ENCODE data around the gene CPVL. TPM values are rescaled to one million over a fixed set of nuclear protein-coding genes. Genes with fewer than 3 reads are reported as not detected.

Gene CPVL
- total RNA-seq, 1 experiment from 2014 or later, result 72.3 TPM

DNA sequence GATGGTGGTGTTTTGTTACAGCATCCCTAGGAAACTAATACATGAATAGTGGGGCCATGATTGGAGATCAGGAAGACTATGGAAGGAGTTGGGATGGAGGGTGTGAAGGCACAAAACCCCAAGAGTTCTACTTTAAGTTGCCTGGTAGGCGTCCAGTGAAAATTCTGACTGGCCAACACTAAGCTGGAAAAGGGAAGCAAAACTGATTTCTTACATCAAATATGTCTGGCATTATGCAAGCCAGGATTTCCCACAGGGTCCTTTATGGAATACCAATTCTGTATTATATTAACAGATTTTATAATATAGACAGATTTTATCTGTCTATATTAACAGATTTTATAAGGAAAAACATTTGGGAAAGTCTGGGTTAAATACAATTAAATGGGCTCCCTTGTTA is 16.2 kb downstream of the CPVL start:
- no peak for DNase-seq (ENCODE audit: low spot score)
- intact Hi-C loops (cut with micrococcal nuclease; ENCODE audit: unreplicated experiment), result no loop called here
- BruUV-seq (replicated peaks), result no TSS peak
- POLR2A ChIA-PET (ENCODE audit: low non-redundant PET), result no interaction called here
- Histone ChIP-seq H3K4me3 (ENCODE audit: low read depth, low read length, poor library complexity, severe bottlenecking) (no peak overlapping the region), H3K4me1 (ENCODE audit: insufficient read depth, low read length, poor library complexity, severe bottlenecking) (no peaks in the 10 kb centered on the region), H3K9me3 (ENCODE audit: low read depth, low read length, poor library complexity, severe bottlenecking) (no peaks in the 10 kb centered on the region), H3K27ac (ENCODE audit: low read depth, low read length, poor library complexity, severe bottlenecking) (no peak overlapping the region), H3K36me3 (ENCODE audit: insufficient read depth, low read length, poor library complexity, severe bottlenecking) (no peaks in the 10 kb centered on the region), H3K27me3 (replicated peaks; ENCODE audit: insufficient read depth, low read depth, low read length, poor library complexity) (no peaks in the 10 kb centered on the region)
- no peak for TF ChIP-seq CTCF (conservative IDR thresholded peaks at IDR 0.05; ENCODE audit: low read depth, low read length)
- TF ChIP-seq EZH2 (IDR thresholded peaks at IDR 0.05; ENCODE audit: borderline replicate concordance, low read depth, low read length, poor library complexity, severe bottlenecking), result no peak
- CTCF ChIA-PET, result no interaction called here

DNA sequence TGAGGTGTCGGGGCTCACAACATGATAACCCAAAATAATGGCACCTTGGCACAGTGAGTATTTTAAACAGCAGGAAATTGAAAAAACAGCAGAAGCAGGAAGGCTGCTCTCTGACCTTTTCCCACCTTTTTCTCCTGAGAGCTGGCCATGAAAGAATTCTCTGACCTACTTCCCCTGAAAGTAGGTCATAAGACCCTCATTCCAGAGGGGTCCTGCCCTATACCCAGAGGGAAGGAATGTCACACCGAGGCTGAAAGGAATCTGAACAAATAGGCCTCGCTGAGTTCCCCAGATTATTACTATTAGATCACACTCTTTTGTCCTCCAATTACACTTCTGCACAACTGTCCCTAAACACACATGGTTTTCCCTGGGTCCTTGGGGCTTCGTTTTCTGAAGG is 18.8 kb downstream of the CPVL start:
- Histone ChIP-seq H3K27me3 (replicated peaks; ENCODE audit: insufficient read depth, low read depth, low read length, poor library complexity) (no peaks in the 10 kb centered on the region), H3K4me3 (ENCODE audit: low read depth, low read length, poor library complexity, severe bottlenecking) (no peak overlapping the region), H3K36me3 (ENCODE audit: insufficient read depth, low read length, poor library complexity, severe bottlenecking) (no peaks in the 10 kb centered on the region), H3K27ac (ENCODE audit: low read depth, low read length, poor library complexity, severe bottlenecking) (no peak overlapping the region), H3K9me3 (ENCODE audit: low read depth, low read length, poor library complexity, severe bottlenecking) (no peaks in the 10 kb centered on the region), H3K4me1 (ENCODE audit: insufficient read depth, low read length, poor library complexity, severe bottlenecking) (peaks cover 14% of the 10 kb centered on the region)
- BruUV-seq (replicated peaks), result no TSS peak
- DNase-seq (ENCODE audit: low spot score), result no peak
- TF ChIP-seq EZH2 (IDR thresholded peaks at IDR 0.05; ENCODE audit: borderline replicate concordance, low read depth, low read length, poor library complexity, severe bottlenecking) (no peak), CTCF (conservative IDR thresholded peaks at IDR 0.05; ENCODE audit: low read depth, low read length) (no peak)
- intact Hi-C loops (cut with micrococcal nuclease; ENCODE audit: unreplicated experiment), result no loop called here
- POLR2A ChIA-PET (ENCODE audit: low non-redundant PET), result no interaction called here
- CTCF ChIA-PET, result no interaction called here

DNA sequence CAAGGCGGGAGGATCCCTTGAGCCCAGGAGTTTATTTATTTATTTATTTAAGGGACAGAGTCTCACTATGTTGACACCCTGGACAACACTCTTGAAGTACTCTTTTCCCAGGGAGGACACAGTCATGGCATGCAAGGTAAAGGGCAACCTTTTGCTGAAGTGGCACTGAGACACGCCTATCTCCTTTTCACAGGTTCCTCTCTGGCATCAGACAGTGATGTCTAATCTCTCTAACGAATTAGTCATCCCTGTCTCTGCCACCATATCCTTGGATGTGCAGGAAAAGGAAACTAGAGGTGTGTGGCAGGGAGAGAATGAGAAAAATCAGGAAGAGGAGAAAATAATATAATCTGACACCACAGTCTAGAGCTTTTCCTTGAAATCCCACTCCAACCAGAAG is 19.5 kb downstream of the CPVL start:
- no peaks in the 10 kb centered on the region for H3K27me3 ChIP-seq (replicated peaks; ENCODE audit: insufficient read depth, low read depth, low read length, poor library complexity)
- TF ChIP-seq CTCF (conservative IDR thresholded peaks at IDR 0.05; ENCODE audit: low read depth, low read length) (no peak), EZH2 (IDR thresholded peaks at IDR 0.05; ENCODE audit: borderline replicate concordance, low read depth, low read length, poor library complexity, severe bottlenecking) (no peak)
- DNase-seq (ENCODE audit: low spot score), result no peak
- intact Hi-C loops (cut with micrococcal nuclease; ENCODE audit: unreplicated experiment), result no loop called here
- no TSS peak for BruUV-seq (replicated peaks)
- H3K4me3 ChIP-seq (ENCODE audit: low read depth, low read length, poor library complexity, severe bottlenecking), result no peak overlapping the region
- POLR2A ChIA-PET (ENCODE audit: low non-redundant PET), result no interaction called here
- H3K27ac ChIP-seq (ENCODE audit: low read depth, low read length, poor library complexity, severe bottlenecking), result no peak overlapping the region
- CTCF ChIA-PET, result no interaction called here
- no peaks in the 10 kb centered on the region for H3K9me3 ChIP-seq (ENCODE audit: low read depth, low read length, poor library complexity, severe bottlenecking)
- H3K36me3 ChIP-seq (ENCODE audit: insufficient read depth, low read length, poor library complexity, severe bottlenecking), result no peaks in the 10 kb centered on the region
- peaks cover 21% of the 10 kb centered on the region for H3K4me1 ChIP-seq (ENCODE audit: insufficient read depth, low read length, poor library complexity, severe bottlenecking)
